PC-9 (cell line): Measurements from ENCODE around the gene STX1A. TPM values are rescaled to one million over a fixed set of nuclear protein-coding genes. Genes with fewer than 3 reads are reported as not detected.

Experiments used
- BruUV-seq: library from RNA; stranded (reverse); fragments of 400-500 nt; replicated peaks from 2 replicates; lab custom pipeline; 2021; lab: Mats Ljungman, UMichigan
- CTCF ChIA-PET: fragments of 300-600 bp; sonication (Branson Sonifier 250); formaldehyde crosslinking; loops from one replicate; lab custom pipeline; 2022; ENCODE audit warnings: antibody characterized with exemption; lab: Charles Lee
- POLR2A ChIA-PET: fragments of 300-600 bp; sonication (Branson Sonifier 250); formaldehyde crosslinking; loops from one replicate; lab custom pipeline; 2022; ENCODE audit warnings: antibody characterized with exemption; ENCODE audit not compliant: unreplicated experiment; lab: Charles Lee
- DNase-seq, 2 experiments: peaks; one replicate each; pipeline versions ENCODE4 v3.0.0 to v3.0.0-alpha.2; 2015 to 2022; ENCODE audit warnings: mixed read lengths in 1 of 2
- H2AFZ ChIP-seq: fragments of 200-600 bp; sonication (generic); 2 replicates; pipeline ENCODE4 v1.8.1; 2017; ENCODE audit warnings: antibody characterized with exemption
- H3F3A ChIP-seq: fragments of 200-600 bp; sonication (generic); 2 replicates; pipeline ENCODE4 v1.8.1; 2017; ENCODE audit warnings: antibody characterized with exemption, mild to moderate bottlenecking, low read depth; ENCODE audit not compliant: insufficient read depth
- H3K27ac ChIP-seq: fragments of 200-600 bp; sonication (generic); 2 replicates; pipeline ENCODE4 v1.6.1; 2016; ENCODE audit warnings: mixed run types
- H3K27me3 ChIP-seq: fragments of 200-600 bp; sonication (generic); 2 replicates; pipeline ENCODE4 v1.6.1; 2016; ENCODE audit warnings: low read depth, mixed run types; ENCODE audit not compliant: insufficient read depth
- H3K36me3 ChIP-seq: fragments of 200-600 bp; sonication (generic); 2 replicates; pipeline ENCODE4 v1.6.1; 2016; ENCODE audit warnings: low read depth, mixed run types
- H3K4me1 ChIP-seq: fragments of 200-600 bp; sonication (generic); replicated peaks from 2 replicates; pipeline ENCODE4 v1.6.1; 2016; ENCODE audit warnings: mixed run types; ENCODE audit not compliant: insufficient read depth
- H3K4me2 ChIP-seq: fragments of 200-600 bp; sonication (generic); 2 replicates; pipeline ENCODE4 v1.6.1; 2017; ENCODE audit warnings: mixed run types
- H3K4me3 ChIP-seq: fragments of 200-600 bp; sonication (generic); 2 replicates; pipeline ENCODE4 v1.6.1; 2016; ENCODE audit warnings: mixed run types
- H3K79me2 ChIP-seq: fragments of 200-600 bp; sonication (generic); 2 replicates; pipeline ENCODE4 v1.6.1; 2017; ENCODE audit warnings: low read depth, mixed run types
- H3K9me2 ChIP-seq: fragments of 200-600 bp; sonication (generic); 2 replicates; pipeline ENCODE4 v1.8.1; 2017; ENCODE audit warnings: mild to moderate bottlenecking; ENCODE audit not compliant: insufficient read depth
- H3K9me3 ChIP-seq: fragments of 200-600 bp; sonication (generic); 2 replicates; pipeline ENCODE4 v1.8.1; 2016; ENCODE audit warnings: low read depth; ENCODE audit not compliant: insufficient read depth
- H4K20me1 ChIP-seq: fragments of 200-600 bp; sonication (generic); 2 replicates; pipeline ENCODE4 v1.8.1; 2017; ENCODE audit not compliant: insufficient read depth
- EZH2 ChIP-seq: fragments of 200-600 bp; sonication (generic); IDR thresholded peaks from 2 replicates; pipeline ENCODE4 v1.8.0; 2017; ENCODE audit warnings: antibody characterized with exemption, low read depth
- intact Hi-C: fragments of 100-400 bp; cut with micrococcal nuclease; formaldehyde crosslinking; loops from one replicate; pipeline ENCODE4 v1.10.0; 2022; ENCODE audit not compliant: unreplicated experiment
- total RNA-seq: library from RNA; stranded (reverse); gene quantifications from 2 replicates; pipeline ENCODE4 v1.2.3, GENCODE V29; 2021
- TF ChIP-seq, protein P1 (sequence below): fragments of 200-600 bp; sonication (generic); conservative IDR thresholded peaks from 2 replicates; pipeline ENCODE4 v1.6.1; 2017; ENCODE audit warnings: mixed run types, antibody characterized with exemption, mild to moderate bottlenecking, moderate library complexity

STX1A gene
- total RNA-seq, 1 experiment from 2014 or later = 39.1 TPM

DNA sequence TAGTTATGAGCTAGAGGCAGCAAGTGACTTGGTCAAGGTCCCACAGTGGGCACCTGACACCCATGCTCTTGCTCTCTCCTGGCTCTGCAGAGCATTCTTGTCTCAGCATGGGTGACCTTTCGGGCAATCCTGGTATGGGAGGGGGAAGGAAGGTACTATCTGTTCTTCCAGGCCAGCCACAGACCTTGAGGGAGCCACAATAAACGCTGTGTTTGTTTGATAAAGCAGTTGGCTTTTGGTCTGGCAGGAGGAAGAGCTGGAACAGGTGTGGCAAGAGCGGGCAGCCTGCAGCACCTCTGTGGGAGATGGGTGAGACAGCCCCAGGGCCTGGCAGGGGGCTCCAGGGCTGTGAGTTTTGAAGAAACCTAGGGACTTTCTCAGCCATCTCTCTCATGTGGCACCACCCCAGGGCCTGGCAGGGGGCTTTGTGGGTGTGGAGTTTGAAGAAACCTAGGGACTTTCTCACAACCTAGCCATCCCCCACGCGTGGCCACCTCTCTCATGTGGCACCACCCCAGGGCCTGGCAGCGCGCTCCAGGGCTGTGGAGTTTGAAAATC is 39.2 kb upstream of the STX1A start:
- BruUV-seq = no TSS peak
- H3K79me2 ChIP-seq = no peaks in the 10 kb centered on the region
- no peak overlapping the region for H3K4me2 ChIP-seq
- no peak overlapping the region for H3K4me3 ChIP-seq
- no peak overlapping the region for H3K27ac ChIP-seq
- no peak for DNase-seq
- peaks cover 7% of the 10 kb centered on the region; the same call in 1 of the 2 replicates for H3F3A ChIP-seq
- no peaks in the 10 kb centered on the region for H3K4me1 ChIP-seq
- CTCF ChIA-PET = interaction anchor here (0.6 kb wide), 1 partner anchor 10 kb away, joined by 3 read pairs; no protein-coding TSS in a partner anchor
- H2AFZ ChIP-seq = no peak overlapping the region
- H4K20me1 ChIP-seq = no peaks in the 10 kb centered on the region
- no peaks in the 10 kb centered on the region for H3K27me3 ChIP-seq
- no peaks in the 10 kb centered on the region for H3K9me3 ChIP-seq
- TF ChIP-seq, protein P1, sequence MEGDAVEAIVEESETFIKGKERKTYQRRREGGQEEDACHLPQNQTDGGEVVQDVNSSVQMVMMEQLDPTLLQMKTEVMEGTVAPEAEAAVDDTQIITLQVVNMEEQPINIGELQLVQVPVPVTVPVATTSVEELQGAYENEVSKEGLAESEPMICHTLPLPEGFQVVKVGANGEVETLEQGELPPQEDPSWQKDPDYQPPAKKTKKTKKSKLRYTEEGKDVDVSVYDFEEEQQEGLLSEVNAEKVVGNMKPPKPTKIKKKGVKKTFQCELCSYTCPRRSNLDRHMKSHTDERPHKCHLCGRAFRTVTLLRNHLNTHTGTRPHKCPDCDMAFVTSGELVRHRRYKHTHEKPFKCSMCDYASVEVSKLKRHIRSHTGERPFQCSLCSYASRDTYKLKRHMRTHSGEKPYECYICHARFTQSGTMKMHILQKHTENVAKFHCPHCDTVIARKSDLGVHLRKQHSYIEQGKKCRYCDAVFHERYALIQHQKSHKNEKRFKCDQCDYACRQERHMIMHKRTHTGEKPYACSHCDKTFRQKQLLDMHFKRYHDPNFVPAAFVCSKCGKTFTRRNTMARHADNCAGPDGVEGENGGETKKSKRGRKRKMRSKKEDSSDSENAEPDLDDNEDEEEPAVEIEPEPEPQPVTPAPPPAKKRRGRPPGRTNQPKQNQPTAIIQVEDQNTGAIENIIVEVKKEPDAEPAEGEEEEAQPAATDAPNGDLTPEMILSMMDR = no peak
- no peak for TF ChIP-seq EZH2
- intact Hi-C loops = no loop called here
- POLR2A ChIA-PET = interaction anchor here (0.6 kb wide), 1 partner anchor 1378 kb away, joined by 14 read pairs; no protein-coding TSS in a partner anchor
- no peaks in the 10 kb centered on the region for H3K36me3 ChIP-seq
- no peaks in the 10 kb centered on the region for H3K9me2 ChIP-seq

DNA sequence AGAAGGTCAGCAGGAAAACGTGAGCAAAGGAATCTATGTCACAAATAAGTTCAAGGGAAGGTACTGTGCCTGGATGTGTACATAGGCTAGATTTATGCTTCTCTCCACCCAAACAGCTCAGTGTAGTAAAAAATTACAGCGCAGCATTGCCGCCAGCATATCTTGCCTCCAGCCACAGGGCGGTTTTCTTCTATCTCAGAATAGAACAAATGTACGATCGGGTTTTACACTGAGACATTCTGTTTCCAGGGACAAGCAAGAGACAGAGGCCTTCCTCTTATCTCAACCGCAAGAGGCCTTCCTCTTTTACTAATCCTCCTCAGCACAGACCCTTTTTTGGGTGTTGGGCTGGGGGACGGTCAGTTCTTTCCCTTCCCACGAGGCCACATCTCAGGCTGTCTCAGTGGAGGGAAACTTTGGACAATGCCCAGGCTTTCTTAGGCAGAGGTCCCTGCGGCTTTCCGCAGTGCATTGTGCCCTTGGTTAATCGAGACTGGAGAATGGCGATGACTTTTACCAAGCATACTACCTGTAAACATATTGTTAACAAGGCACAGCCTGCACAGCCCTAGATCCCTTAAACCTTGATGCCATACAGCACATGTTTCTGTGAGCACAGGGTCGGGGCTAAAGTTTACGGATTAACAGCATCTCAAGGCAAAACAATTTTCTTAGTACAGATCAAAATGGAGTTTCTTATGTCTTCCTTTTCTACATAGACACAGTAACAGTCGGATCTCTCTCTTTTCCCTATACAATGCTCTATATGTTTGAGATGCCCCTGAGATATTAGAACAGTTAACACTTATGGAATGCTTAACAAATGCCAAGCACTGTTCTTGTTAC is 30.7 kb upstream of the STX1A start:
- BruUV-seq = no TSS peak
- no peaks in the 10 kb centered on the region for H4K20me1 ChIP-seq
- no peak overlapping the region for H2AFZ ChIP-seq
- ChIA-PET CTCF (no interaction called here), POLR2A (no interaction called here)
- no peak overlapping the region for H3K27ac ChIP-seq
- H3K36me3 ChIP-seq = no peaks in the 10 kb centered on the region
- H3K4me3 ChIP-seq = no peak overlapping the region
- peaks cover 30% of the 10 kb centered on the region for H3K4me1 ChIP-seq
- no peak overlapping the region for H3K4me2 ChIP-seq
- no peaks in the 10 kb centered on the region for H3K27me3 ChIP-seq
- peaks cover 20% of the 10 kb centered on the region for H3F3A ChIP-seq
- TF ChIP-seq, protein P1 = no peak
- TF ChIP-seq EZH2 = no peak
- no peak for DNase-seq
- H3K79me2 ChIP-seq = no peaks in the 10 kb centered on the region
- H3K9me3 ChIP-seq = no peaks in the 10 kb centered on the region
- no peaks in the 10 kb centered on the region for H3K9me2 ChIP-seq
- intact Hi-C loops = no loop called here

DNA sequence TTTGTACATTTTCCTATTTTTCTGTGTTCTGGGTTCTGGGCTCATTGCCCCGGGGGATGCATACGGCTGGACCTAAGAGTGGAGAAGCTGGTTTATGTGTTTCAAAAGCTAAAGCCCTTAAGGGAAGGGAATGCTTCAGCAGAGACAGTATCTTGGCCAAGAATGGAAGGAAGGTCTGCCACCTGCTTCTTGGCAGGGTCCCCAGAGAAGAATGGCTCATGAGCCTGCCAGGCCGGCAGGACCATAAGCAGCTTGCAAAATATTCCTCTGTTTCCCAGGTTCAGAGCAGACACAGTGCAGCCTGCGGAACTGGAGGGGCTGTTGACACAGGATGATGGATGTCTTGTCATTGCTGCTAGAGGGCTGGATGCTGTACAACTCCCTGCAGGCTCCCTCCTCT is 26.9 kb upstream of the STX1A start:
- Histone ChIP-seq H3K4me2 (peak overlapping the region; percentile 48), H3F3A (peaks cover 45% of the 10 kb centered on the region), H2AFZ (peak overlapping the region; percentile 5; the same call in 1 of the 2 replicates), H3K9me2 (no peaks in the 10 kb centered on the region), H3K36me3 (no peaks in the 10 kb centered on the region), H3K27ac (peak overlapping the region; percentile 84), H3K27me3 (no peaks in the 10 kb centered on the region), H3K4me1 (peaks cover 64% of the 10 kb centered on the region), H3K4me3 (no peak overlapping the region), H4K20me1 (no peaks in the 10 kb centered on the region), H3K79me2 (0 out of 2 replicates have a peak, but pooled peaks cover 6% of the 10 kb centered on the region), H3K9me3 (no peaks in the 10 kb centered on the region)
- DNase-seq = peak; percentile 82 to 91
- CTCF ChIA-PET = no interaction called here
- POLR2A ChIA-PET = interaction anchor here (0.6 to 0.9 kb wide), 4 partner anchors 22 to 222 kb away, joined by 3 to 5 read pairs (median 4); no protein-coding TSS in a partner anchor
- TF ChIP-seq, protein P1 = no peak
- TF ChIP-seq EZH2 = no peak
- BruUV-seq = no TSS peak
- intact Hi-C loops = loop anchor here (1.0 kb wide), 1 partner anchor 46 kb away; no protein-coding TSS in a partner anchor
